Breast epithelium (tissue), 3 donors: ENCODE results near the gene BRINP3.

Experiments
- POLR2A ChIP-seq: fragments of 450-650 bp; IDR thresholded peaks from one replicate; pipeline ENCODE4 v1.6.1; 2016; ENCODE audit warnings: antibody characterized with exemption, mild to moderate bottlenecking, moderate library complexity
- POLR2AphosphoS5 ChIP-seq, 3 donors: sonication (generic); formaldehyde crosslinking; IDR thresholded peaks; one replicate each; pipeline ENCODE4 v1.6.1; 2017; ENCODE audit warnings: antibody characterized with exemption in 3 of 3
- TF ChIP-seq, protein P1 (sequence below), 3 donors: fragments of 450-650 bp; IDR thresholded peaks; one replicate each; pipeline ENCODE4 v1.5.1; 2016 to 2017; ENCODE audit warnings: antibody characterized with exemption in 3 of 3, mild to moderate bottlenecking in 3 of 3, moderate library complexity in 3 of 3

DNA sequence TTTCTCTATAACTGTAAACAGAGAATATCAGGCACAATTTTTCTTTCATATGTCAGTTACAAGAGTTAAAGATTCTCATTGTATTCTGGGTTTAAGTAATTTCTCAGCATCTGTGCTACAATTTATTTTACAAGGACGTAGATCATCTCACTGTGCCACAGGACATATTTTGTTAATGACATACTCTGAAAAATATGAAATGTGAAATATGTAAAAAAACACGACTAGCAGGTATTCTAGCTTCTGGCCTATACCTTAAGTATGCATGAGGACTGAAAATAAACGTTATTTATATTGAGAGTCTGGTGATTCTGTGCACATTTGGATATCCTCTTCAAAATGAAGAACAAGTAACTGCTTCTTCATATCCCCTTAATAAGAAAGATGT lies 308.8 kb downstream of the BRINP3 start:
- no peak for TF ChIP-seq POLR2A
- TF ChIP-seq, protein P1, sequence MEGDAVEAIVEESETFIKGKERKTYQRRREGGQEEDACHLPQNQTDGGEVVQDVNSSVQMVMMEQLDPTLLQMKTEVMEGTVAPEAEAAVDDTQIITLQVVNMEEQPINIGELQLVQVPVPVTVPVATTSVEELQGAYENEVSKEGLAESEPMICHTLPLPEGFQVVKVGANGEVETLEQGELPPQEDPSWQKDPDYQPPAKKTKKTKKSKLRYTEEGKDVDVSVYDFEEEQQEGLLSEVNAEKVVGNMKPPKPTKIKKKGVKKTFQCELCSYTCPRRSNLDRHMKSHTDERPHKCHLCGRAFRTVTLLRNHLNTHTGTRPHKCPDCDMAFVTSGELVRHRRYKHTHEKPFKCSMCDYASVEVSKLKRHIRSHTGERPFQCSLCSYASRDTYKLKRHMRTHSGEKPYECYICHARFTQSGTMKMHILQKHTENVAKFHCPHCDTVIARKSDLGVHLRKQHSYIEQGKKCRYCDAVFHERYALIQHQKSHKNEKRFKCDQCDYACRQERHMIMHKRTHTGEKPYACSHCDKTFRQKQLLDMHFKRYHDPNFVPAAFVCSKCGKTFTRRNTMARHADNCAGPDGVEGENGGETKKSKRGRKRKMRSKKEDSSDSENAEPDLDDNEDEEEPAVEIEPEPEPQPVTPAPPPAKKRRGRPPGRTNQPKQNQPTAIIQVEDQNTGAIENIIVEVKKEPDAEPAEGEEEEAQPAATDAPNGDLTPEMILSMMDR (IDR thresholded peaks at IDR 0.05), result no peak
- no peak for TF ChIP-seq POLR2AphosphoS5 (IDR thresholded peaks at IDR 0.05)
